Smooth muscle cell of the brain vasculature (primary cell): ENCODE results near the gene BEND7.
"Not testable (repeated sequence)": the region's sequence is repeated elsewhere in the genome, so short reads cannot be mapped to it uniquely, and the experiment has no call there.

Experiments used
- DNase-seq: peaks from one replicate; pipeline ENCODE4 v3.0.0-alpha.2; 2012; ENCODE audit warnings: low read depth, low spot score

Gene BEND7

GRCh38 chr10:13481690-13482089 is 47.1 kb downstream of the BEND7 start:
- DNase-seq = no peak

- no peak for DNase-seq
These were observed 53.7 kb downstream of the BEND7 start for GRCh38 chr10:13475124-13475523.

GRCh38 chr10:13473986-13474385 is 54.8 kb downstream of the BEND7 start:
- DNase-seq = no peak

- DNase-seq = no peak
These were observed 56.5 kb downstream of the BEND7 start for GRCh38 chr10:13472359-13472758.

GRCh38 chr10:13470270-13470669 is 58.5 kb downstream of the BEND7 start:
- DNase-seq = no peak

GRCh38 chr10:13462551-13462950 is 66.3 kb downstream of the BEND7 start:
- no peak for DNase-seq

- DNase-seq = no peak
These were observed 70.2 kb downstream of the BEND7 start for GRCh38 chr10:13458687-13459012.

- DNase-seq = no peak
These were observed 70.7 kb downstream of the BEND7 start for GRCh38 chr10:13457958-13458686.

- DNase-seq = no peak
These were observed 74.9 kb downstream of the BEND7 start for GRCh38 chr10:13453896-13454295.

GRCh38 chr10:13450069-13450468 is 78.7 kb downstream of the BEND7 start:
- no peak for DNase-seq

- no peak for DNase-seq
These were observed 79.5 kb downstream of the BEND7 start for GRCh38 chr10:13449296-13449695.

- DNase-seq = no peak
These were observed 80.6 kb downstream of the BEND7 start for GRCh38 chr10:13448216-13448615.

GRCh38 chr10:13445656-13446400 is 83.0 kb downstream of the BEND7 start:
- DNase-seq = no peak

GRCh38 chr10:13441476-13441875 is 87.3 kb downstream of the BEND7 start:
- DNase-seq = no peak

- DNase-seq = no peak
These were observed 88.4 kb downstream of the BEND7 start for GRCh38 chr10:13440185-13441061.

- no peak for DNase-seq
These were observed 89.3 kb downstream of the BEND7 start for GRCh38 chr10:13439313-13440184.

GRCh38 chr10:13437026-13437555 is 91.7 kb downstream of the BEND7 start:
- no peak for DNase-seq

- not testable (repeated sequence) for DNase-seq
These were observed 100.9 kb downstream of the BEND7 start for GRCh38 chr10:13427943-13428342.

- DNase-seq = no peak
These were observed 103.4 kb downstream of the BEND7 start for GRCh38 chr10:13425397-13425796.

- no peak for DNase-seq
These were observed 106.0 kb downstream of the BEND7 start for GRCh38 chr10:13422800-13423199.

- no peak for DNase-seq
These were observed 107.4 kb downstream of the BEND7 start for GRCh38 chr10:13421382-13421917.
